ENCODE results near the gene ATP9B. TPM values are rescaled to one million over a fixed set of nuclear protein-coding genes. Genes with fewer than 3 reads are reported as not detected.

Gene ATP9B
- total and polyA plus RNA-seq, 4 donors, result 12.6 to 77.0 (median 29.9) TPM

DNA sequence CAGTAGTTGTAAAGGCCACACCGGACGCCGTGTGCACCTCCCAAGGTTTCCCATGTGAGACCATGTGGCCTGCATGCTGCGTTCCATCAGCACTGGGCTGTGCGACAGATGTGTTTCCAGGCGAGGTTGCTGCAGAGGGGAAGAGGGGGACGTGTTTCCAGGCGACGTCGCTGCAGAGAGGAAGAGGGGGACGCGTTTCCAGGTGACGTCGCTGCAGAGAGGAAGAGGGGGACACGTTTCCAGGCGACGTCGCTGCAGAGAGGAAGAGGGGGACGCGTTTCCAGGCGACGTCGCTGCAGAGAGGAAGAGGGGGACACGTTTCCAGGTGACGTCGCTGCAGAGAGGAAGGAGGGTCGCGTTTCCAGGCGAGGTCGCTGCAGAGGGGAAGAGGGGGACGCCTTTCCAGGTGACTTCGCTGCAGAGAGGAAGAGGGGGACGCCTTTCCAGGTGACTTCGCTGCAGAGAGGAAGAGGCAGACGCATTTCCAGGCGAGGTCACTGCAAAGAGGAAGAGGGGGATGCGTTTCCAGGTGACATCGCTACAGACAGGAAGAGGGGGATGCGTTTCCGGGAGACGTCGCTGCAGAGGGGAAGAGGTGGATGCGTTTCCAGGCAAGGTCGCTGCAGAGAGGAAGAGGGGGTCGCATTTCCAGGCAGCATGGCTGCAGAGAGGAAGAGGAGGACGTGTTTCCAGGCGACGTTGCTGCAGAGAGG, 351.0 kb downstream of the ATP9B start:
- Histone ChIP-seq H3K4me1 (ENCODE audit: control insufficient read depth in 5 of 5, insufficient read depth in 5 of 5, low read length in 5 of 5) (peaks cover 0 to 10% (median 5%) of the 10 kb centered on the region in 5 donors), H3K27ac (ENCODE audit: low read depth in 1 of 2, low read length in 1 of 2) (no peak overlapping the region), H3K9me3 (ENCODE audit: control insufficient read depth in 4 of 4, insufficient read depth in 3 of 4, low read length in 3 of 4) (no peaks in the 10 kb centered on the region), H3K4me3 (no peak overlapping the region), H3K27me3 (ENCODE audit: control insufficient read depth in 3 of 3, insufficient read depth in 3 of 3, low read length in 2 of 3) (peaks cover 0 to 5% (median 0%) of the 10 kb centered on the region in 3 donors), H3K9ac (ENCODE audit: insufficient read depth in 1 of 2, low read length in 2 of 2) (no peak overlapping the region), H3K36me3 (ENCODE audit: control insufficient read depth in 4 of 4, insufficient read depth in 4 of 4, low read length in 4 of 4) (peaks cover 0 to 14% (median 1%) of the 10 kb centered on the region in 4 donors)
- DNase-seq (no peak), ATAC-seq (ENCODE audit: insufficient read depth, low FRiP score) (no peak)
- 93% methylated on average over 46 to 48 of the region's 48 CpGs for WGBS, 2 donors
- TF ChIP-seq CTCF (IDR thresholded peaks at IDR 0.05; ENCODE audit: control extremely low read depth, extremely low read depth), result no peak

DNA sequence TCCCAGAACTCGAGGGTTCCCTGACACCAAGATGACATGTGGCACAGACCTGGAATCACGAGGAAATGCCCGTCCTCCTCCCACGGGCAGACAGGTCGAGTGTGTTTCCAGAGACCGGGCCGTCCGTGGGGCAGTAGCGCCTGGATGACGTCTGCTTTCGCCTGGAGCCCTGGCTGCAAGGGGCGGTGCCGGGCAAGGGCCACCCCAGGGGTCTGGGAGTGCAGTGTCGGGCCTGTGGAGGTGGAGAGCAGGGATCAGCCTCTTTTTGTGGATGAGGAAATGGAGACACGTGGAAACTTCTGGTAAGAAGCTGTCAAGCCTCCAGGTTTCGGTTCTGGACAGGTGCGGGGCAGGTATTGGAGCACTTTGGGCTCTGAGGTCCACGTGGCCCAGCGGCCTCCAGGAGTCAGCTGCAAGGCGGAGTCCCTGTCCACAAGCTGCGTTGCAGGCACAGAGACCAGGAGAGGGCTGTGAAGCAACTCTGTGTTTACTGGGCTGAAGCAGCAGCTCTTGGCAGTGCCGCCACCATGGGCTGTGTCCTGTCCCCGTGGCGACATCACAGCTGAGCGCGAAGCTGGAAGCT, 352.2 kb downstream of the ATP9B start:
- no peak overlapping the region for H3K27ac ChIP-seq (ENCODE audit: low read depth in 1 of 2, low read length in 1 of 2)
- no peaks in the 10 kb centered on the region for H3K9me3 ChIP-seq (ENCODE audit: control insufficient read depth in 4 of 4, insufficient read depth in 3 of 4, low read length in 3 of 4)
- H3K4me3 ChIP-seq, result no peak overlapping the region
- DNase-seq (no peak), ATAC-seq (ENCODE audit: insufficient read depth, low FRiP score) (no peak)
- no peak for TF ChIP-seq CTCF (IDR thresholded peaks at IDR 0.05; ENCODE audit: control extremely low read depth, extremely low read depth)
- H3K4me1 ChIP-seq (ENCODE audit: control insufficient read depth in 5 of 5, insufficient read depth in 5 of 5, low read length in 5 of 5), result peaks cover 0 to 10% (median 4%) of the 10 kb centered on the region in 5 donors
- WGBS, 2 donors, result 93% methylated on average over 26 of the region's 26 CpGs
- peaks cover 0 to 16% (median 1%) of the 10 kb centered on the region in 4 donors for H3K36me3 ChIP-seq (ENCODE audit: control insufficient read depth in 4 of 4, insufficient read depth in 4 of 4, low read length in 4 of 4)
- no peak overlapping the region for H3K9ac ChIP-seq (ENCODE audit: insufficient read depth in 1 of 2, low read length in 2 of 2)
- H3K27me3 ChIP-seq (ENCODE audit: control insufficient read depth in 3 of 3, insufficient read depth in 3 of 3, low read length in 2 of 3), result peaks cover 0 to 5% (median 0%) of the 10 kb centered on the region in 3 donors

- H3K4me3 ChIP-seq, result no peak overlapping the region
- DNase-seq (no peak), ATAC-seq (ENCODE audit: insufficient read depth, low FRiP score) (no peak)
- 74 to 86% methylated on average over 23 to 24 of the region's 24 CpGs for WGBS, 2 donors
- H3K27me3 ChIP-seq (ENCODE audit: control insufficient read depth in 3 of 3, insufficient read depth in 3 of 3, low read length in 2 of 3), result peaks cover 0 to 5% (median 0%) of the 10 kb centered on the region in 3 donors
- no peaks in the 10 kb centered on the region for H3K9me3 ChIP-seq (ENCODE audit: control insufficient read depth in 4 of 4, insufficient read depth in 3 of 4, low read length in 3 of 4)
- H3K9ac ChIP-seq (ENCODE audit: insufficient read depth in 1 of 2, low read length in 2 of 2), result no peak overlapping the region
- H3K36me3 ChIP-seq (ENCODE audit: control insufficient read depth in 4 of 4, insufficient read depth in 4 of 4, low read length in 4 of 4), result peaks cover 0 to 16% (median 1%) of the 10 kb centered on the region in 4 donors
- no peak for TF ChIP-seq CTCF (IDR thresholded peaks at IDR 0.05; ENCODE audit: control extremely low read depth, extremely low read depth)
- peaks cover 0 to 10% (median 2%) of the 10 kb centered on the region in 5 donors for H3K4me1 ChIP-seq (ENCODE audit: control insufficient read depth in 5 of 5, insufficient read depth in 5 of 5, low read length in 5 of 5)
- no peak overlapping the region for H3K27ac ChIP-seq (ENCODE audit: low read depth in 1 of 2, low read length in 1 of 2)
Measured at GRCh38 chr18:79422022-79422782, 353.0 kb downstream of the ATP9B start.

Measured in lung (tissue), 12 donors.